ENCODE measurements around the gene DAB2IP. TPM values are rescaled to one million over a fixed set of nuclear protein-coding genes. Genes with fewer than 3 reads are reported as not detected.

Gene DAB2IP
- total and polyA plus RNA-seq, 2 of the 4 experiments (the other 2 are of a cell fraction) = 5.6 to 17.2 TPM

DNA sequence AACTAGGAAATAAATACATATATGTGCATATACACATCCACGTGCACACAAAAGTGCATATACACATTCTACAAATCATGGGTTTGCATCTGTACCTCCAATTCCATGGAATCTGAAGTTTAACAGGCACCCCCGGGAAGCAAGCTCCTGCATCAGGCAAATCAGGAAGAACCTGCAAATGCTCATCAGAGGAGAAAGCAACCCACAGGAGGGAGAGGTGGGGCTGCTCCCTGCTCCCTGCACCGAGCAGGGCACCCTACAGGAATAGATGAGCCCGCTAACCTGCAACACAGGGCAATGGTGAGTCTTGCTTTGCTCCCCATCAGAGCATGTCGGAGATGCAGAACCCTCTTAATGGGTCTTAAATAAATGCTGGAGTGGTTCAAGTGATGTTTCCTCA, 151.3 kb downstream of the DAB2IP start:
- Histone ChIP-seq H2AK9ac (replicated peaks; ENCODE audit: low read depth, low read length, poor library complexity) (no peak overlapping the region), H3K4me1 (ENCODE audit: control insufficient read depth, insufficient read depth, low read length) (peaks cover 2% of the 10 kb centered on the region; the same call in 1 of the 2 replicates), H3K9me3 (ENCODE audit: control insufficient read depth, insufficient read depth, low read length) (peaks cover 2% of the 10 kb centered on the region; the same call in 1 of the 2 replicates), H3K4me3 (ENCODE audit: insufficient read depth, low read depth, low read length) (no peak overlapping the region), H2BK20ac (ENCODE audit: low read depth, low read length) (no peak overlapping the region), H4K8ac (ENCODE audit: low read depth in 2 of 2, low read length in 2 of 2) (no peak overlapping the region), H2BK5ac (ENCODE audit: low read depth, low read length, poor library complexity, severe bottlenecking) (no peak overlapping the region), H4K5ac (ENCODE audit: low read depth, low read length) (no peak overlapping the region), H2BK120ac (ENCODE audit: low read depth, low read length) (no peak overlapping the region), H3K36me3 (ENCODE audit: control insufficient read depth, insufficient read depth, low read length) (no peaks in the 10 kb centered on the region), H4K91ac (ENCODE audit: insufficient read depth, low read depth, low read length) (no peak overlapping the region), H2AK5ac (ENCODE audit: low read depth, low read length) (no peak overlapping the region), H3K14ac (replicated peaks; ENCODE audit: low read depth, low read length) (no peak overlapping the region), H3K9ac (ENCODE audit: low read depth, low read length) (no peak overlapping the region), H3K9me1 (ENCODE audit: insufficient read depth, low read length) (no peaks in the 10 kb centered on the region), H3K79me1 (ENCODE audit: low read depth in 1 of 2, low read length in 2 of 2) (no peaks in the 10 kb centered on the region), H3K56ac (ENCODE audit: extremely low read depth, insufficient read depth, low read length) (no peak overlapping the region), H3K18ac (ENCODE audit: low read depth, low read length) (no peak overlapping the region), H3K23ac (ENCODE audit: low read depth, low read length) (no peak overlapping the region), H4K20me1 (ENCODE audit: insufficient read depth, low read length) (no peaks in the 10 kb centered on the region), H3K27me3 (ENCODE audit: control insufficient read depth, insufficient read depth, low read length) (peaks cover 12% of the 10 kb centered on the region; the same call in 1 of the 2 replicates), H2AFZ (replicated peaks; ENCODE audit: low read length, poor library complexity) (no peak overlapping the region), H2BK15ac (ENCODE audit: low read depth, low read length) (no peak overlapping the region), H3K4me2 (ENCODE audit: low read depth, low read length) (no peak overlapping the region), H3K4ac (ENCODE audit: low read depth, low read length) (no peak overlapping the region), H3K27ac (ENCODE audit: insufficient read depth, low read length) (no peak overlapping the region)
- in situ Hi-C loops (cut with MboI; ENCODE audit: low sequenced_read_pairs) = no loop called here
- DNase-seq (no peak), ATAC-seq (ENCODE audit: low read depth) (no peak)
- ChIA-PET POLR2A (ENCODE audit: unreplicated experiment) (no interaction called here), CTCF (no interaction called here)
- BruUV-seq (replicated peaks) = no TSS peak
- intact Hi-C loops (cut with micrococcal nuclease) = no loop called here
- no peak for TF ChIP-seq CEBPB (IDR thresholded peaks at IDR 0.05; ENCODE audit: low read depth, low read length)
- TF ChIP-seq RFX5 (IDR thresholded peaks at IDR 0.05; ENCODE audit: low read depth, low read length) = no peak
- no peak for TF ChIP-seq RCOR1 (IDR thresholded peaks at IDR 0.05; ENCODE audit: insufficient replicate concordance, low read length)
- TF ChIP-seq SMC3 (IDR thresholded peaks at IDR 0.05; ENCODE audit: low read depth, low read length) = no peak
- no peak for TF ChIP-seq BHLHE40 (IDR thresholded peaks at IDR 0.05; ENCODE audit: low read depth, low read length)
- TF ChIP-seq FOS (IDR thresholded peaks at IDR 0.05; ENCODE audit: low read depth, low read length) = no peak
- TF ChIP-seq RAD21 (IDR thresholded peaks at IDR 0.05; ENCODE audit: low read length) = no peak
- TF ChIP-seq CHD1 (IDR thresholded peaks at IDR 0.05; ENCODE audit: low read depth, low read length) = no peak
- no peak for TF ChIP-seq MXI1 (IDR thresholded peaks at IDR 0.05; ENCODE audit: borderline replicate concordance, low read depth, low read length)
- TF ChIP-seq, protein P1, sequence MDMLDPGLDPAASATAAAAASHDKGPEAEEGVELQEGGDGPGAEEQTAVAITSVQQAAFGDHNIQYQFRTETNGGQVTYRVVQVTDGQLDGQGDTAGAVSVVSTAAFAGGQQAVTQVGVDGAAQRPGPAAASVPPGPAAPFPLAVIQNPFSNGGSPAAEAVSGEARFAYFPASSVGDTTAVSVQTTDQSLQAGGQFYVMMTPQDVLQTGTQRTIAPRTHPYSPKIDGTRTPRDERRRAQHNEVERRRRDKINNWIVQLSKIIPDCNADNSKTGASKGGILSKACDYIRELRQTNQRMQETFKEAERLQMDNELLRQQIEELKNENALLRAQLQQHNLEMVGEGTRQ (IDR thresholded peaks at IDR 0.05; ENCODE audit: low read depth, low read length) = no peak
- TF ChIP-seq, protein P2, sequence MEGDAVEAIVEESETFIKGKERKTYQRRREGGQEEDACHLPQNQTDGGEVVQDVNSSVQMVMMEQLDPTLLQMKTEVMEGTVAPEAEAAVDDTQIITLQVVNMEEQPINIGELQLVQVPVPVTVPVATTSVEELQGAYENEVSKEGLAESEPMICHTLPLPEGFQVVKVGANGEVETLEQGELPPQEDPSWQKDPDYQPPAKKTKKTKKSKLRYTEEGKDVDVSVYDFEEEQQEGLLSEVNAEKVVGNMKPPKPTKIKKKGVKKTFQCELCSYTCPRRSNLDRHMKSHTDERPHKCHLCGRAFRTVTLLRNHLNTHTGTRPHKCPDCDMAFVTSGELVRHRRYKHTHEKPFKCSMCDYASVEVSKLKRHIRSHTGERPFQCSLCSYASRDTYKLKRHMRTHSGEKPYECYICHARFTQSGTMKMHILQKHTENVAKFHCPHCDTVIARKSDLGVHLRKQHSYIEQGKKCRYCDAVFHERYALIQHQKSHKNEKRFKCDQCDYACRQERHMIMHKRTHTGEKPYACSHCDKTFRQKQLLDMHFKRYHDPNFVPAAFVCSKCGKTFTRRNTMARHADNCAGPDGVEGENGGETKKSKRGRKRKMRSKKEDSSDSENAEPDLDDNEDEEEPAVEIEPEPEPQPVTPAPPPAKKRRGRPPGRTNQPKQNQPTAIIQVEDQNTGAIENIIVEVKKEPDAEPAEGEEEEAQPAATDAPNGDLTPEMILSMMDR (conservative IDR thresholded peaks at IDR 0.05; ENCODE audit: low read depth, low read length) = no peak
- no peak for TF ChIP-seq MAFK (IDR thresholded peaks at IDR 0.05; ENCODE audit: low read depth, low read length)
- no peak for TF ChIP-seq MAZ (IDR thresholded peaks at IDR 0.05; ENCODE audit: borderline replicate concordance, low read depth, low read length)
- TF ChIP-seq, protein P3, sequence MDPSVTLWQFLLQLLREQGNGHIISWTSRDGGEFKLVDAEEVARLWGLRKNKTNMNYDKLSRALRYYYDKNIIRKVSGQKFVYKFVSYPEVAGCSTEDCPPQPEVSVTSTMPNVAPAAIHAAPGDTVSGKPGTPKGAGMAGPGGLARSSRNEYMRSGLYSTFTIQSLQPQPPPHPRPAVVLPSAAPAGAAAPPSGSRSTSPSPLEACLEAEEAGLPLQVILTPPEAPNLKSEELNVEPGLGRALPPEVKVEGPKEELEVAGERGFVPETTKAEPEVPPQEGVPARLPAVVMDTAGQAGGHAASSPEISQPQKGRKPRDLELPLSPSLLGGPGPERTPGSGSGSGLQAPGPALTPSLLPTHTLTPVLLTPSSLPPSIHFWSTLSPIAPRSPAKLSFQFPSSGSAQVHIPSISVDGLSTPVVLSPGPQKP (IDR thresholded peaks at IDR 0.05; ENCODE audit: borderline replicate concordance, low read depth, low read length) = no peak
- no peak for TF ChIP-seq NFE2L2 (IDR thresholded peaks at IDR 0.05; ENCODE audit: low read depth, low read length)
- TF ChIP-seq POLR2A (IDR thresholded peaks at IDR 0.05; ENCODE audit: low read depth, low read length) = no peak
- WGBS, 2 experiments (ENCODE audit: extremely low coverage in 2 of 2, insufficient read length in 1 of 2) = no CpG with 5 or more reads among the region's 5 CpGs
- dilution Hi-C loops (cut with HindIII; ENCODE audit: low sequenced_read_pairs, unreplicated experiment) = no loop called here
